Measurements from ENCODE around the gene SAFB2. TPM values are rescaled to one million over a fixed set of nuclear protein-coding genes. Genes with fewer than 3 reads are reported as not detected.

The SAFB2 gene
- polyA plus RNA-seq, 1 of the 3 experiments (the other 2 are of a cell fraction), result 37.7 TPM

DNA sequence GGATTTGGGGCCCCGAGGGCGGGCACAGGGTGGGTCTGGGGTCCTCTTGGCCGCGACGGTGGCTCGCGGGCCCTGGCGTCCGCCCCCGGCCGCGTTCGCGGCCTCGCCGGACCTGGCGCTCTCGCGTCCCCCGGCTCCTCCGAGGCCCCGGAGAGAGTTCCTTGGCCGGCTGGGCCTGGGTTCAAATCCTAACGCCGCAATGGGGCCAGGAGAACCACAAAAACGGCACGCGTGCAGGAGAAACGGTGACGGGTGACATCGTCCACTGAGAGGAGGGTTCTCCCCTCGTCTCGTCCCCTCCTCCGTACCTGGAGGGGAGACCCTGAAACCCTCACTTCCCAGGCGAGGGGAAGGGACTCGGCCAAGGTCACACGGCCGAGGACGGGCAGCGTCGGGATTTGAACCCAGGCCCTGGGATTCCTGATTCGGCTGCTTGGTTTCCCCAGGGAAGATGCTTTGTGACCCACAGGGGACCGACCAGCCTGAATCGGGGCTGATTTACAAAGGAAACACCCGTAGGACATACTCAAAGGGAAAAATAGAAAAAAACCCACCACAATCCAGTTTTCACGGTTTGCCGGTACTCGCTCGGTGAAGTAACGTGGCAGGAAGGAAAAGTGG lies 931 bp upstream of the SAFB2 start:
- CTCF ChIA-PET, result interaction anchor here (3.2 kb wide), 1 partner anchor 64 kb away, joined by 14 read pairs; no protein-coding TSS in a partner anchor
- under 1% methylated on average over 38 of the region's 50 CpGs for WGBS (ENCODE audit: low lambda C conversion rate)
- peaks cover 46% of the 10 kb centered on the region for H4K20me1 ChIP-seq (ENCODE audit: insufficient read depth)

More for the DNA sequence above, 931 bp upstream of the SAFB2 start:
- peak overlapping the region; percentile 88 to 92 for H3K27ac ChIP-seq (ENCODE audit: low read depth in 2 of 2, low read length in 1 of 2)
- H3K4me1 ChIP-seq (ENCODE audit: control insufficient read depth in 1 of 2, insufficient read depth in 2 of 2, low read depth in 1 of 2, low read length in 1 of 2), result peaks cover 10 to 34% of the 10 kb centered on the region in 2 experiments; a peak in 3 of 4 replicates
- H3K27me3 ChIP-seq (ENCODE audit: insufficient read depth), result no peaks in the 10 kb centered on the region
- POLR2A ChIA-PET, result interaction anchor here (1.0 to 1.8 kb wide), 5 partner anchors 21 to 97 kb away, joined by 3 to 5 read pairs (median 3); partner anchors contain the start of genes CATSPERD and LONP1
- no peaks in the 10 kb centered on the region for H3K9me3 ChIP-seq
- H3F3A ChIP-seq (replicated peaks; ENCODE audit: insufficient read depth), result no peaks in the 10 kb centered on the region
- H3K4me2 ChIP-seq, result peak overlapping the region; percentile 85
- DNase-seq, result peak; percentile 55
- H3K36me3 ChIP-seq (replicated peaks in 1 of 2; ENCODE audit: control insufficient read depth in 1 of 2, insufficient read depth in 2 of 2, low read length in 1 of 2), result peaks cover 51 to 57% of the 10 kb centered on the region in 2 experiments
- H3K9me2 ChIP-seq, result no peaks in the 10 kb centered on the region
- peak overlapping the region; percentile 90; the same call in 1 of the 2 replicates for H2AFZ ChIP-seq (ENCODE audit: low read depth)
- TF ChIP-seq RFX5 (IDR thresholded peaks at IDR 0.05; ENCODE audit: low read length), result no peak
- no peak for TF ChIP-seq PBX3 (IDR thresholded peaks at IDR 0.05)
- TF ChIP-seq JUND (IDR thresholded peaks at IDR 0.05), result no peak
- no peak for TF ChIP-seq REST (IDR thresholded peaks at IDR 0.05; ENCODE audit: low read depth, low read length)
- TF ChIP-seq TCF12 (IDR thresholded peaks at IDR 0.05), result no peak
- no peak for TF ChIP-seq CHD2 (IDR thresholded peaks at IDR 0.05; ENCODE audit: low read length, partially characterized antibody)
- no peak for TF ChIP-seq RCOR1 (IDR thresholded peaks at IDR 0.05; ENCODE audit: low read length)
- TF ChIP-seq NRF1 (IDR thresholded peaks at IDR 0.05; ENCODE audit: low read depth, low read length), result no peak
- TF ChIP-seq, protein P1, sequence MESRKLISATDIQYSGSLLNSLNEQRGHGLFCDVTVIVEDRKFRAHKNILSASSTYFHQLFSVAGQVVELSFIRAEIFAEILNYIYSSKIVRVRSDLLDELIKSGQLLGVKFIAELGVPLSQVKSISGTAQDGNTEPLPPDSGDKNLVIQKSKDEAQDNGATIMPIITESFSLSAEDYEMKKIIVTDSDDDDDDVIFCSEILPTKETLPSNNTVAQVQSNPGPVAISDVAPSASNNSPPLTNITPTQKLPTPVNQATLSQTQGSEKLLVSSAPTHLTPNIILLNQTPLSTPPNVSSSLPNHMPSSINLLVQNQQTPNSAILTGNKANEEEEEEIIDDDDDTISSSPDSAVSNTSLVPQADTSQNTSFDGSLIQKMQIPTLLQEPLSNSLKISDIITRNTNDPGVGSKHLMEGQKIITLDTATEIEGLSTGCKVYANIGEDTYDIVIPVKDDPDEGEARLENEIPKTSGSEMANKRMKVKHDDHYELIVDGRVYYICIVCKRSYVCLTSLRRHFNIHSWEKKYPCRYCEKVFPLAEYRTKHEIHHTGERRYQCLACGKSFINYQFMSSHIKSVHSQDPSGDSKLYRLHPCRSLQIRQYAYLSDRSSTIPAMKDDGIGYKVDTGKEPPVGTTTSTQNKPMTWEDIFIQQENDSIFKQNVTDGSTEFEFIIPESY (IDR thresholded peaks at IDR 0.05; ENCODE audit: borderline replicate concordance, low read depth), result no peak
- no peak for TF ChIP-seq ELF1 (IDR thresholded peaks at IDR 0.05)
- TF ChIP-seq EP300 (IDR thresholded peaks at IDR 0.05; ENCODE audit: borderline replicate concordance in 1 of 2, low read depth in 1 of 2, low read length in 1 of 2), result no peak
- no peak for TF ChIP-seq USF1 (IDR thresholded peaks at IDR 0.05; ENCODE audit: borderline replicate concordance, low read depth)
- TF ChIP-seq GATA2 (CRISPR knock-in tag; IDR thresholded peaks at IDR 0.05), result no peak
- no peak for TF ChIP-seq USF2 (IDR thresholded peaks at IDR 0.05; ENCODE audit: borderline replicate concordance, low read depth, low read length)
- no peak for TF ChIP-seq MEF2A (IDR thresholded peaks at IDR 0.05; ENCODE audit: borderline replicate concordance, low read depth)
- TF ChIP-seq YY1 (IDR thresholded peaks at IDR 0.05; ENCODE audit: low read depth), result no peak
- TF ChIP-seq, protein P2, sequence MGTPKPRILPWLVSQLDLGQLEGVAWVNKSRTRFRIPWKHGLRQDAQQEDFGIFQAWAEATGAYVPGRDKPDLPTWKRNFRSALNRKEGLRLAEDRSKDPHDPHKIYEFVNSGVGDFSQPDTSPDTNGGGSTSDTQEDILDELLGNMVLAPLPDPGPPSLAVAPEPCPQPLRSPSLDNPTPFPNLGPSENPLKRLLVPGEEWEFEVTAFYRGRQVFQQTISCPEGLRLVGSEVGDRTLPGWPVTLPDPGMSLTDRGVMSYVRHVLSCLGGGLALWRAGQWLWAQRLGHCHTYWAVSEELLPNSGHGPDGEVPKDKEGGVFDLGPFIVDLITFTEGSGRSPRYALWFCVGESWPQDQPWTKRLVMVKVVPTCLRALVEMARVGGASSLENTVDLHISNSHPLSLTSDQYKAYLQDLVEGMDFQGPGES (IDR thresholded peaks at IDR 0.05; ENCODE audit: low read depth, low read length), result no peak
- TF ChIP-seq FOXM1 (IDR thresholded peaks at IDR 0.05; ENCODE audit: low read depth), result no peak
- peaks cover 96% of the 10 kb centered on the region for H3K79me2 ChIP-seq (ENCODE audit: insufficient read depth)
- peak overlapping the region; percentile 93 to 98 for H3K4me3 ChIP-seq (ENCODE audit: low read depth in 2 of 2, low read length in 1 of 2)
- H3K9ac ChIP-seq, result peak overlapping the region; percentile 96
